Liver (tissue), 9 donors: Measurements from ENCODE around the gene CNTF. TPM values are rescaled to one million over a fixed set of nuclear protein-coding genes. Genes with fewer than 3 reads are reported as not detected.

Experiments
- DNase-seq: peaks from one replicate; pipeline ENCODE4 v3.0.0-alpha.2; 2017; ENCODE audit warnings: low spot score
- H3K27ac ChIP-seq, 2 donors: one replicate each; pipeline ENCODE4 v1.7.0; 2013; ENCODE audit warnings: inconsistent platforms in 2 of 2, low read length in 2 of 2, control low read depth in 1 of 2, low read depth in 1 of 2, mild to moderate bottlenecking in 1 of 2
- H3K27me3 ChIP-seq, 4 donors: one replicate each; pipeline versions ENCODE4 v1.6.1 to v1.7.0; 2013; ENCODE audit warnings: low read length in 3 of 4, inconsistent platforms in 1 of 4, mild to moderate bottlenecking in 1 of 4, moderate library complexity in 1 of 4; ENCODE audit not compliant: control insufficient read depth in 4 of 4, insufficient read depth in 4 of 4
- H3K36me3 ChIP-seq, 4 donors: one replicate each; pipeline versions ENCODE4 v1.6.1 to v1.7.0; 2013; ENCODE audit warnings: low read length in 3 of 4, mild to moderate bottlenecking in 3 of 4, low read depth in 1 of 4, moderate library complexity in 1 of 4; ENCODE audit not compliant: control insufficient read depth in 4 of 4, insufficient read depth in 3 of 4
- H3K4me1 ChIP-seq, 4 donors: one replicate each; pipeline versions ENCODE4 v1.6.1 to v1.7.0; 2013; ENCODE audit warnings: low read length in 3 of 4, mild to moderate bottlenecking in 3 of 4, moderate library complexity in 1 of 4; ENCODE audit not compliant: control insufficient read depth in 4 of 4, insufficient read depth in 4 of 4
- H3K4me3 ChIP-seq, 3 donors: one replicate each; pipeline versions ENCODE4 v1.6.1 to v1.7.0; 2013; ENCODE audit warnings: low read length in 3 of 3, control low read depth in 1 of 3, low read depth in 1 of 3, mild to moderate bottlenecking in 1 of 3
- H3K9ac ChIP-seq, 2 donors: one replicate each; pipeline ENCODE4 v1.7.0; 2013; ENCODE audit warnings: low read length in 2 of 2, mild to moderate bottlenecking in 2 of 2, moderate library complexity in 2 of 2, control low read depth in 1 of 2, low read depth in 1 of 2
- H3K9me3 ChIP-seq, 4 donors: one replicate each; pipeline versions ENCODE4 v1.6.1 to v1.7.0; 2013; ENCODE audit warnings: low read length in 3 of 4; ENCODE audit not compliant: control insufficient read depth in 4 of 4
- CTCF ChIP-seq: fragments of 150-350 bp; IDR thresholded peaks from 2 replicates; pipeline ENCODE4 v1.5.1; 2017; ENCODE audit warnings: improper control_type of control experiment, low read depth, low read length; ENCODE audit not compliant: missing input control
- FOXA1 ChIP-seq: IDR thresholded peaks from 2 replicates; pipeline ENCODE4 v1.6.1; 2016; ENCODE audit warnings: antibody characterized with exemption
- GABPA ChIP-seq, 2 donors: IDR thresholded peaks in 1 of 2; conservative IDR thresholded peaks in 1 of 2; 2 replicates each; pipeline ENCODE4 v1.6.1; 2016; ENCODE audit warnings: antibody characterized with exemption in 2 of 2, mild to moderate bottlenecking in 1 of 2, moderate library complexity in 1 of 2
- HNF4G ChIP-seq: IDR thresholded peaks from 2 replicates; pipeline ENCODE4 v1.6.1; 2016; ENCODE audit warnings: antibody characterized with exemption
- NR2F2 ChIP-seq: IDR thresholded peaks from 2 replicates; pipeline ENCODE4 v1.6.1; 2016; ENCODE audit warnings: antibody characterized with exemption
- RAD21 ChIP-seq, 2 donors: IDR thresholded peaks; 2 replicates each; pipeline ENCODE4 v1.6.1; 2016; ENCODE audit warnings: antibody characterized with exemption in 2 of 2, mild to moderate bottlenecking in 2 of 2
- REST ChIP-seq: IDR thresholded peaks from 2 replicates; pipeline ENCODE4 v1.6.1; 2016; ENCODE audit warnings: antibody characterized with exemption, mild to moderate bottlenecking
- TAF1 ChIP-seq: conservative IDR thresholded peaks from 2 replicates; pipeline ENCODE4 v1.6.1; 2016; ENCODE audit warnings: antibody characterized with exemption, mild to moderate bottlenecking
- YY1 ChIP-seq: IDR thresholded peaks from 2 replicates; pipeline ENCODE4 v1.6.1; 2016; ENCODE audit warnings: antibody characterized with exemption, mild to moderate bottlenecking
- ZBTB33 ChIP-seq: IDR thresholded peaks from 2 replicates; pipeline ENCODE4 v1.6.1; 2016; ENCODE audit warnings: antibody characterized with exemption
- WGBS: extraction: QIAGEN DNeasy Blood & Tissue Kit; methylation state at CpG from one replicate; pipeline ENCODE4 v1.1.7; 2013; 5-methylcytosine and 5-hydroxymethylcytosine counted together
- polyA plus RNA-seq, 2 donors: library from polyadenylated mRNA; stranded (reverse) in 1 of 2; unstranded in 1 of 2; fragments of 200-250 nt in 1 of 2; fragments of >200 nt in 1 of 2; fragmentation: Nextera tagmentation in 1 of 2; extraction: Ambion mirVana in 1 of 2; gene quantifications; one replicate each; pipeline versions ENCODE4 v1.2.1 to v1.2.3, GENCODE V29; 2013 to 2015
- total RNA-seq, 2 donors: library from RNA; depleted of rRNA; stranded (reverse); fragments of >200 nt; gene quantifications; one replicate each; pipeline ENCODE4 v1.2.3, GENCODE V29; 2014
- donor health status: healthy.
- donor health status: healthy.
- donor health status: healthy.
- donor health status: healthy.
- donor health status: healthy.

Gene CNTF
- total and polyA plus RNA-seq, 4 donors = 0.18 to 3.8 (median 0.66) TPM

- TF ChIP-seq GABPA (IDR thresholded peaks at IDR 0.05 in 1 of 2, conservative IDR thresholded peaks at IDR 0.05 in 1 of 2) (no peak), YY1 (no peak)
Measured at GRCh38 chr11:58639103-58639502, 16.6 kb downstream of the CNTF start (continued).

- TF ChIP-seq TAF1 (no peak), ZBTB33 (no peak), GABPA (IDR thresholded peaks at IDR 0.05 in 1 of 2, conservative IDR thresholded peaks at IDR 0.05 in 1 of 2) (no peak), HNF4G (no peak), NR2F2 (no peak), REST (no peak), CTCF (no peak), FOXA1 (no peak)
- H3K4me1 ChIP-seq = no peaks in the 10 kb centered on the region
- no peak overlapping the region for H3K4me3 ChIP-seq
- H3K27ac ChIP-seq = no peak overlapping the region
- WGBS = 80% methylated on average over 2 of the region's 2 CpGs
- H3K27me3 ChIP-seq = no peaks in the 10 kb centered on the region
- no peaks in the 10 kb centered on the region for H3K9me3 ChIP-seq
- DNase-seq = no peak
- no peak overlapping the region for H3K9ac ChIP-seq
- H3K36me3 ChIP-seq = no peaks in the 10 kb centered on the region
Measured at GRCh38 chr11:58639669-58640068, 17.2 kb downstream of the CNTF start.

GRCh38 chr11:58640386-58641023, 18.0 kb downstream of the CNTF start:
- DNase-seq = no peak
- no peaks in the 10 kb centered on the region for H3K27me3 ChIP-seq
- H3K27ac ChIP-seq = no peak overlapping the region
- H3K4me3 ChIP-seq = no peak overlapping the region
- H3K4me1 ChIP-seq = no peaks in the 10 kb centered on the region
- WGBS = 46% methylated on average over 1 of the region's 1 CpG
- H3K36me3 ChIP-seq = no peaks in the 10 kb centered on the region
- no peak overlapping the region for H3K9ac ChIP-seq
- TF ChIP-seq CTCF = no peak
- no peak for TF ChIP-seq ZBTB33
- no peak for TF ChIP-seq NR2F2
- no peak for TF ChIP-seq RAD21 (IDR thresholded peaks at IDR 0.05)
- H3K9me3 ChIP-seq = no peaks in the 10 kb centered on the region
